PFSK-1 (cell line): ENCODE results near the gene CACNA1H.
"Not testable (repeated sequence)": the region's sequence is repeated elsewhere in the genome, so short reads cannot be mapped to it uniquely, and the experiment has no call there.

Experiments
- FOXP2 ChIP-seq: optimal IDR thresholded peaks from 2 replicates; pipeline ENCODE3; 2011; ENCODE audit warnings: borderline replicate concordance, control low read depth, inconsistent platforms; ENCODE audit not compliant: insufficient read depth; ENCODE audit errors: extremely low read length, extremely low read depth
- POLR2AphosphoS5 ChIP-seq: IDR thresholded peaks from 2 replicates; pipeline ENCODE4 v1.6.1; 2012; ENCODE audit warnings: low read depth, mild to moderate bottlenecking, control low read depth, low read length, moderate library complexity
- REST ChIP-seq, 2 experiments: IDR thresholded peaks; 2 replicates each; pipeline versions ENCODE4 v1.6.1 to v1.8.0; 2011 to 2012; ENCODE audit warnings: low read depth in 2 of 2, low read length in 2 of 2, control low read depth in 1 of 2, inconsistent platforms in 1 of 2, mild to moderate bottlenecking in 1 of 2, moderate library complexity in 1 of 2; ENCODE audit not compliant: insufficient read depth in 1 of 2
- SIN3A ChIP-seq: IDR thresholded peaks from 2 replicates; pipeline ENCODE4 v1.6.1; 2012; ENCODE audit warnings: mild to moderate bottlenecking, low read length, moderate library complexity, borderline replicate concordance; ENCODE audit not compliant: insufficient read depth
- TAF1 ChIP-seq: IDR thresholded peaks from 2 replicates; pipeline ENCODE4 v1.6.1; 2012; ENCODE audit warnings: low read length, control low read depth, borderline replicate concordance; ENCODE audit not compliant: insufficient read depth

Gene CACNA1H

GRCh38 chr16:1244881-1245280 lies 92.0 kb downstream of the CACNA1H start:
- TF ChIP-seq REST (IDR thresholded peaks at IDR 0.05; ENCODE audit: insufficient read depth in 1 of 2, low read depth in 2 of 2, low read length in 2 of 2) (no peak), TAF1 (no peak), SIN3A (no peak), POLR2AphosphoS5 (no peak)

- TF ChIP-seq REST (IDR thresholded peaks at IDR 0.05; ENCODE audit: insufficient read depth in 1 of 2, low read depth in 2 of 2, low read length in 2 of 2) (no peak), SIN3A (no peak), FOXP2 (no peak), TAF1 (no peak), POLR2AphosphoS5 (no peak)
Measured at GRCh38 chr16:1245452-1246020, 92.6 kb downstream of the CACNA1H start.

- TF ChIP-seq FOXP2, SIN3A, POLR2AphosphoS5: not testable (repeated sequence)
Measured at GRCh38 chr16:1255276-1256122, 102.6 kb downstream of the CACNA1H start, which contains the start of gene TPSD1. TSS of gene TPSD1 (plus strand) at chr16:1256069. CDS start at chr16:1256281, 212 bp downstream.

GRCh38 chr16:1256874-1257322 lies 104.0 kb downstream of the CACNA1H start:
- no peak for TF ChIP-seq FOXP2
- no peak for TF ChIP-seq POLR2AphosphoS5
- no peak for TF ChIP-seq TAF1
- TF ChIP-seq REST (IDR thresholded peaks at IDR 0.05; ENCODE audit: insufficient read depth in 1 of 2, low read depth in 2 of 2, low read length in 2 of 2), result no peak
- TF ChIP-seq SIN3A, result no peak

GRCh38 chr16:1257561-1258224 lies 104.8 kb downstream of the CACNA1H start:
- TF ChIP-seq TAF1 (no peak), REST (IDR thresholded peaks at IDR 0.05; ENCODE audit: insufficient read depth in 1 of 2, low read depth in 2 of 2, low read length in 2 of 2) (no peak), FOXP2 (no peak), POLR2AphosphoS5 (no peak), SIN3A (no peak)
